ENCODE measurements around the gene ARRDC3. TPM values are rescaled to one million over a fixed set of nuclear protein-coding genes. Genes with fewer than 3 reads are reported as not detected.

Gene ARRDC3
- total and polyA plus RNA-seq, 9 of the 15 experiments (the other 6 are each of a cell fraction or from before 2014, with no cell fraction given): 15.3 to 58.1 (median 39.4) TPM

GRCh38 chr5:91379914-91380490 is 3.1 kb downstream of the ARRDC3 start (continued):
- no peak for TF ChIP-seq STAT6 (CRISPR knock-in tag; IDR thresholded peaks at IDR 0.05)
- peak; percentile 84 for TF ChIP-seq TAF1 (IDR thresholded peaks at IDR 0.05; ENCODE audit: control insufficient read depth, extremely low read depth, insufficient read depth, low read length, severe bottlenecking)
- no peak for TF ChIP-seq IFI16 (CRISPR knock-in tag; IDR thresholded peaks at IDR 0.05)
- peak; percentile 98 for TF ChIP-seq MAFK (IDR thresholded peaks at IDR 0.05; ENCODE audit: low read length)
- TF ChIP-seq ELK3 (CRISPR knock-in tag; IDR thresholded peaks at IDR 0.05): no peak
- TF ChIP-seq BDP1 (IDR thresholded peaks at IDR 0.05; ENCODE audit: insufficient read depth, insufficient read length): no peak
- TF ChIP-seq ZNF79 (CRISPR knock-in tag; IDR thresholded peaks at IDR 0.05; ENCODE audit: low read depth): no peak
- TF ChIP-seq ZNF780A (CRISPR knock-in tag; IDR thresholded peaks at IDR 0.05): no peak
- TF ChIP-seq ZBTB9 (CRISPR knock-in tag; IDR thresholded peaks at IDR 0.05): peak; percentile 72
- 0 out of 2 replicates have a peak, but pooled peaks have one; percentile 9 for TF ChIP-seq CHD2 (IDR thresholded peaks at IDR 0.05; ENCODE audit: low read depth, low read length)
- TF ChIP-seq PURB (CRISPR knock-in tag; IDR thresholded peaks at IDR 0.05; ENCODE audit: low read depth): no peak
- TF ChIP-seq MEF2D (tag; conservative IDR thresholded peaks at IDR 0.05; ENCODE audit: low read depth): no peak
- peak; percentile 93 to 97 for TF ChIP-seq FOXK2 (conservative IDR thresholded peaks at IDR 0.05 in 1 of 2, IDR thresholded peaks at IDR 0.05 in 1 of 2; ENCODE audit: low read depth in 2 of 2)
- TF ChIP-seq KDM1A (IDR thresholded peaks at IDR 0.05): peak in 1 of 2 experiments; percentile 14; a peak in 1 of 4 replicates
- no peak for TF ChIP-seq ZNF444 (CRISPR knock-in tag; IDR thresholded peaks at IDR 0.05)
- no peak for TF ChIP-seq ZNF77 (CRISPR knock-in tag; IDR thresholded peaks at IDR 0.05)
- TF ChIP-seq RNF219 (CRISPR knock-in tag; IDR thresholded peaks at IDR 0.05): no peak
- TF ChIP-seq HES1 (IDR thresholded peaks at IDR 0.05; ENCODE audit: low read depth): no peak
- TF ChIP-seq ZNF655 (CRISPR knock-in tag; IDR thresholded peaks at IDR 0.05): no peak
- TF ChIP-seq ZNF696 (CRISPR knock-in tag; conservative IDR thresholded peaks at IDR 0.05): no peak
